Ectodermal cell (in vitro differentiated cells): ENCODE data around the gene LGALS3BP. TPM values are rescaled to one million over a fixed set of nuclear protein-coding genes. Genes with fewer than 3 reads are reported as not detected.
A peak's percentile ranks its signal among the peaks of the same experiment; 100 is the strongest.

Experiments used
- H3K27ac ChIP-seq: 2 replicates; pipeline ENCODE4 v1.7.0; 2013; ENCODE audit warnings: mild to moderate bottlenecking, low read depth, low read length; ENCODE audit not compliant: insufficient read depth, poor library complexity, severe bottlenecking
- H3K27me3 ChIP-seq: 2 replicates; pipeline ENCODE4 v1.7.0; 2013; ENCODE audit warnings: mild to moderate bottlenecking, low read length; ENCODE audit not compliant: insufficient read depth, control insufficient read depth, poor library complexity, severe bottlenecking
- H3K36me3 ChIP-seq: one replicate; pipeline ENCODE4 v1.7.0; 2013; ENCODE audit warnings: low read length; ENCODE audit not compliant: control insufficient read depth, insufficient read depth
- H3K4me1 ChIP-seq: one replicate; pipeline ENCODE4 v1.7.0; 2013; ENCODE audit warnings: low read length; ENCODE audit not compliant: control insufficient read depth, insufficient read depth
- H3K4me3 ChIP-seq: 2 replicates; pipeline ENCODE4 v1.7.0; 2013; ENCODE audit warnings: low read depth, low read length, control low read depth; ENCODE audit not compliant: insufficient read depth
- H3K9me3 ChIP-seq: 2 replicates; pipeline ENCODE4 v1.7.0; 2013; ENCODE audit warnings: mild to moderate bottlenecking, low read length, moderate library complexity; ENCODE audit not compliant: control insufficient read depth
- WGBS, 2 experiments: methylation state at CpG; one replicate each; pipeline ENCODE4 v1.1.7; 2013; ENCODE audit warnings: missing lambda C conversion rate in 2 of 2; 5-methylcytosine and 5-hydroxymethylcytosine counted together
- polyA plus RNA-seq, 4 experiments: library from polyadenylated mRNA; stranded (reverse); fragments of 50-300 nt; gene quantifications; one replicate each; pipeline ENCODE4 v1.2.3, GENCODE V29; 2013

Gene LGALS3BP, protein sequence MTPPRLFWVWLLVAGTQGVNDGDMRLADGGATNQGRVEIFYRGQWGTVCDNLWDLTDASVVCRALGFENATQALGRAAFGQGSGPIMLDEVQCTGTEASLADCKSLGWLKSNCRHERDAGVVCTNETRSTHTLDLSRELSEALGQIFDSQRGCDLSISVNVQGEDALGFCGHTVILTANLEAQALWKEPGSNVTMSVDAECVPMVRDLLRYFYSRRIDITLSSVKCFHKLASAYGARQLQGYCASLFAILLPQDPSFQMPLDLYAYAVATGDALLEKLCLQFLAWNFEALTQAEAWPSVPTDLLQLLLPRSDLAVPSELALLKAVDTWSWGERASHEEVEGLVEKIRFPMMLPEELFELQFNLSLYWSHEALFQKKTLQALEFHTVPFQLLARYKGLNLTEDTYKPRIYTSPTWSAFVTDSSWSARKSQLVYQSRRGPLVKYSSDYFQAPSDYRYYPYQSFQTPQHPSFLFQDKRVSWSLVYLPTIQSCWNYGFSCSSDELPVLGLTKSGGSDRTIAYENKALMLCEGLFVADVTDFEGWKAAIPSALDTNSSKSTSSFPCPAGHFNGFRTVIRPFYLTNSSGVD
- 78.3 TPM for polyA plus RNA-seq (2013, experiment 1 of 4)
- 89.7 TPM for polyA plus RNA-seq (2013, experiment 2 of 4)
- 64.0 TPM for polyA plus RNA-seq (2013, experiment 3 of 4)
- polyA plus RNA-seq (2013, experiment 4 of 4) = 67.5 TPM

DNA sequence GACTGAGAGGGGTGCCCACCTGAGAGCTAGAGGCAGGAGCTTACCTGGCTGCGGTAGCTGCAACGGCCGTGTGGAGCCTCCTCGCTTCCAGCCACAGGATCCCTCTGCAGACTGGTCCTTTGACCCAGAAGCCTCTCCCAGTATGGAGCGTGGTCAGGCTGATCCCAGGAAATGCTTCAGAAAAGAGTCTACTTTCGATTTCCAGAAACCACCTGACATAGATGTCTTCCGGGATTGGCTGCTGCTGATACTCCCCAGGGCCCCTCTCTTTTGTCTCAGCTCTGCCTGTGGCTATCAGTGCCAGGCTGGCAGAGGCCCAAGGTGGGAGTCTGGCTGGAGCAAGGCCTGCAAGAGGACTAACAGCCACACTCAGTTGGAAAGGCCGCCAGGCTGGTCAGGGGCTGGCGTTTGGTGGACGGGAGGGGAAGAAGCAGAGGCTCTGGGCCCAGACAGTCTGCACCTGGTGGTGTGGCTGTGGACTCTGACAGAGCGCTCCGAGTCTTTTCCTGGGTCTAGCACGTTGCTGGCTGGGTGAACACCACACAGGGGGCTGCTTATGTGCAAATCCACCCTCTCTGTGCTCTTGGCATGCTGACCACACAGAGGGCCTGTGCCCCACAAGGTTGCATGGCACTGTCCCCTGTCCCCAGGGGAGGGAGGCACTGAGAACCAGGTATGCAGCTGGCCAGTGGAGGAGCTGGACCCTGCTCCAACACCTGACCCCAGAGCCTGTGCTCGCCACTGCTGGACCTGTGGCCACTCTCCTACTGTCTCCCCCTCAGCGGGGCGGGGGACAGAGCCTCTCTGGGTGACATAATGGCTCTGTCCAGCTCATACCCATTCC, at the start of gene LGALS3BP:
TSS of gene LGALS3BP (minus strand) at position 144 of the 844 bp plus-strand sequence. CDS start 2,732 bp downstream, outside the sequence.
- Histone ChIP-seq H3K27ac (no peak within 1 kb of the TSS), H3K4me1 (peaks cover 13% of the 10 kb centered on the region), H3K4me3 (no peak within 1 kb of the TSS), H3K27me3 (no peaks in the 10 kb centered on the region), H3K36me3 (no peaks in the 10 kb centered on the region), H3K9me3 (no peaks in the 10 kb centered on the region)
- WGBS, 2 experiments = 69 to 73% methylated on average over 16 of the region's 16 CpGs

DNA sequence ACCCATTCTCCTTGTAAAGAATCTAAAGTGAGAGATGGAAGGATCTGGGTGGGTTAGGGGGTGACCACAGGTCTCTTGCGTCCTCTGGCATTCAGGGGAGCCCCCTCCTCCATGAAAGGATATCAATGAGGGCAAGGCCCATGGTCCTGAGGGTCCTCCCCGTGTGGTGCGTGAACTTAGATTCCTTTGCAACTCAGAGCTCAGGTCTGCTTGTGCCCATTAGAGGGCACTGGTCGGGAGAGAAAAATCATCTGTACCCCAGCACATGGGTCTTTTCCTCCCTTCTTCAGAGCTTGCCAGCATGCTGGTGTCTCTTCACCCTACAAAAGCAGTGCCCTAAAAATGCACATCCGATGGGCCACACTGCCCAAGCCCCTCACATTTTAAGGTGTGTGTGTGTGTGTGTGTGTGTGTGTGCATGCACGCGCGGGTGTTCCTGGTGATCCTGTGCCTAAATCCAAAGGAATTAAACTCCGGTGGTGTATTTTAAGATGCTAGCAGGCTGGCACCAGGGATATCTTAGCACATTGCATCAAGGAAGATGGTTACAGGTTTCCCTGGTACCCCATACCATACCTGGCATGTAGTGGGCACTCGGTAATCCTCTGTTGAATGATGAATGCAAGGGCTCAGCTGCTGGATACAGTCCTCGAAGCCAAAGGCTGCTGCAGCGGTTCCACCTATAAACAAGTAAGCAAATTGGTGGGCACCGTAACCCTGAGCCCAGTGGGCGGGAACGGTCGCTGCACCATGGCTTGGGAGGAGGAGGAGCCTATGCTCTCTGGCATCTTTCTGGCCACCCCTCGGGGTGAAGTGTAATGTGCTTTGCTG, 49.0 kb upstream of the LGALS3BP start:
- Histone ChIP-seq H3K4me3 (no peak overlapping the region), H3K36me3 (no peaks in the 10 kb centered on the region), H3K4me1 (peaks cover 11% of the 10 kb centered on the region), H3K27me3 (peaks cover 51% of the 10 kb centered on the region), H3K9me3 (no peaks in the 10 kb centered on the region), H3K27ac (no peak overlapping the region)
- WGBS, 2 experiments = 86 to 87% methylated on average over 17 of the region's 17 CpGs

GRCh38 chr17:79027925-79028491, 48.3 kb upstream of the LGALS3BP start:
- no peak overlapping the region for H3K4me3 ChIP-seq
- WGBS, 2 experiments = 86 to 89% methylated on average over 16 of the region's 16 CpGs

GRCh38 chr17:79027274-79027924, 47.7 kb upstream of the LGALS3BP start:
- no peak overlapping the region for H3K27ac ChIP-seq
- 62 to 73% methylated on average over 10 of the region's 10 CpGs for WGBS, 2 experiments

More at GRCh38 chr17:79027925-79028491, 48.3 kb upstream of the LGALS3BP start:
- H3K9me3 ChIP-seq = no peaks in the 10 kb centered on the region
- H3K27ac ChIP-seq = no peak overlapping the region
- H3K4me1 ChIP-seq = peaks cover 11% of the 10 kb centered on the region
- no peaks in the 10 kb centered on the region for H3K36me3 ChIP-seq
- peaks cover 58% of the 10 kb centered on the region for H3K27me3 ChIP-seq

DNA sequence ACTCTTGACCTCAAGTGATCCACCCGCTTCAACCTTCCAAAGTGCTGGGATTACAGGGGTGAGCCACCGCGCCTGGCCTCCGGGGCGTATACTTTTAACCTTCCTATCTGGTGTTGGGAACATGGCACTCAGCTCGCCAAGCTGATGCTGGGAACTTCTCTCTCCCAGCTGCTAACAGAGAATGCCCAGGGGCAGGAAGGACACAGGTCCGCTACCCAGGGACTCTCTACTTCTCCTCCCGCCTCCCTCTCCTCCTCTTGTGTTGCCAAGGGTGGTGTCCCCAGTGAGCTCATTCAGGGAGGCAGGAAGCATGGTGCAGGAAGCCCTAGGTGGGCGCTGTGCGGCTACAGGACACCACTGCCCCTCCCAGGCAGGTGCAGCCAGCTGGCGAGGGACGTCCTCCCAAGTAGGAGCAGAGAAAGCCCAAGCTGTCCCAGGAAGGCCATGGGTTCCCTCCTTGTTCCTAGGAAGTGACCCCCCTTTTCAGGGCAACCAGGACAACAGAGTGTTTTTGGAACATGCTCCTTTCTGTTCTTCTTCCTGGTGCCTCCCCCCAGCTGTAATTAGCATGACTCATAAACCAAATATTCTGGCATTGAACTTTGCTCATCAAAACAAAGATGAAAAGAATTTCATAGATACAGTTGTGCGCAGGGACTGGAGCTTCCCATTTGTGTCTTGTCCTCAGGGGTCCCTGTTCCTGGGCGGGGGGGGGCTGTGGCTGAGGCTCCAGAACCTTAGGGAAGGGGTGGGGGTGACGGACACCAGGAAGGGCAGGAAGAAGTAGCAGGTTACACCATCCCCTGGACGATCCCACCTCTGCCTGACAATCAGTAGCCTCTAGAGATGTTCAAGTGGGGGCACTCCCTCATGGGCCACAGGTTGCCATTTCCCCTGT, 46.9 kb upstream of the LGALS3BP start:
- no peaks in the 10 kb centered on the region for H3K36me3 ChIP-seq
- H3K27me3 ChIP-seq = peaks cover 71% of the 10 kb centered on the region
- no peak overlapping the region for H3K27ac ChIP-seq
- no peaks in the 10 kb centered on the region for H3K9me3 ChIP-seq
- H3K4me1 ChIP-seq = peaks cover 11% of the 10 kb centered on the region
- 84 to 88% methylated on average over 16 of the region's 16 CpGs for WGBS, 2 experiments
- no peak overlapping the region for H3K4me3 ChIP-seq

More at GRCh38 chr17:79027274-79027924, 47.7 kb upstream of the LGALS3BP start:
- Histone ChIP-seq H3K36me3 (no peaks in the 10 kb centered on the region), H3K4me1 (peaks cover 11% of the 10 kb centered on the region), H3K4me3 (no peak overlapping the region), H3K27me3 (peaks cover 64% of the 10 kb centered on the region), H3K9me3 (no peaks in the 10 kb centered on the region)

GRCh38 chr17:79024901-79025737, 45.4 kb upstream of the LGALS3BP start:
- Histone ChIP-seq H3K27ac (no peak overlapping the region), H3K4me3 (peak overlapping the region; percentile 52)
- WGBS, 2 experiments = 71 to 74% methylated on average over 30 to 31 of the region's 31 CpGs

GRCh38 chr17:79023886-79024771, 44.4 kb upstream of the LGALS3BP start, which contains the start of gene C1QTNF1:
C1QTNF1 (plus strand) TSS chr17:79024169; CDS start chr17:79043969, 19,800 bp downstream.
- Histone ChIP-seq H3K27me3 (peaks cover 83% of the 10 kb centered on the region), H3K4me1 (peaks cover 11% of the 10 kb centered on the region)

More at GRCh38 chr17:79024901-79025737, 45.4 kb upstream of the LGALS3BP start:
- H3K27me3 ChIP-seq = peaks cover 85% of the 10 kb centered on the region
- no peaks in the 10 kb centered on the region for H3K9me3 ChIP-seq
- H3K36me3 ChIP-seq = no peaks in the 10 kb centered on the region
- H3K4me1 ChIP-seq = peaks cover 11% of the 10 kb centered on the region

More at GRCh38 chr17:79023886-79024771, 44.4 kb upstream of the LGALS3BP start, which contains the start of gene C1QTNF1:
- Histone ChIP-seq H3K9me3 (no peaks in the 10 kb centered on the region), H3K4me3 (peak within 1 kb of the TSS; percentile 52), H3K36me3 (no peaks in the 10 kb centered on the region), H3K27ac (no peak within 1 kb of the TSS)
- 1% methylated on average over 77 of the region's 77 CpGs for WGBS, 2 experiments
